C4-2B (cell line): ENCODE data around the gene POLE4.

Experiments used
- H3K27ac ChIP-seq: fragments of 450-650 bp; 2 replicates; pipeline ENCODE4 v1.5.1; 2017
- CTCF ChIP-seq: fragments of 450-650 bp; conservative IDR thresholded peaks from 2 replicates; pipeline ENCODE4 v1.5.1; 2017; ENCODE audit warnings: mild to moderate bottlenecking
- ZFX ChIP-seq: fragments of 450-650 bp; IDR thresholded peaks from 2 replicates; pipeline ENCODE4 v1.6.1; 2017

The POLE4 gene

DNA sequence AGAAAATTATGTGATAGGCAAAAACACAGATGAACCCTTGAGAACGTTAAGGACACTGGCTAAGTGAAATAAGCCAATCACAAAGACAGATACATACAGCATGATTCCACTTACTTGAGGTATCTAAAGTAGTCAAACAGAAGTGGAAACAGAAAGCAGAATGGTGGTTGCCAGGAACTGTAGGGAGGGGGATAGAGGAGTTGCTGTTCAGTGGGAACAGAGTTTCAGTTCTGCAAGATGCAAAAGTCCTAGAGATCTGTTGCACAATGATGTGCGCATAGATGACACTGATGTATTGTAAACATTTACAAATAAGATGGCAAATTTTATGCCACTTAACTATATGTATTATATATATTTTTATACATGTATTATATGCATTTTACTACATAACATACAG lies 59.7 kb downstream of the POLE4 start:
- no peak for TF ChIP-seq ZFX
- no peak for TF ChIP-seq CTCF
- H3K27ac ChIP-seq, result no peak overlapping the region
